ENCODE results near the gene LRRC8C.
"Not testable (repeated sequence)": the region's sequence is repeated elsewhere in the genome, so short reads cannot be mapped to it uniquely, and the experiment has no call there.

LRRC8C gene

DNA sequence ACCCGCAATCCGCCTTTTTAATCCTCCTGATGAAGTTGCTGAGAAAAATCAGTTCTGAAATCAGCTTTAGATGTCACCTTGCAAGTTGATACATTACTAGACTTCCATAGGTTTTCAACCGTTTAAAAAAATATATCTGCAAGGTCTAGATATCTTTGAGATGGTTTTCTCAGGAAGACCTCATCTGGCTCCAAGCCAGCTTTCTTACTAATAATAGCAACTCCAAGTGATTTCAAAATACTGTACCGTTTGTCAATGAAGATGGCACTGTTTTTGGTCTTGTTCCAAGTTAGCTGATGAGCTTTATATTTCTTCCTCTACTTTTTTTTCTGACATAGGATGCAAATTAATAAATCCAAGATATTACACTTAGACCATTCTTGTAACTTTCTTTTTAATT, 40.3 kb downstream of the LRRC8C start:
- DNase-seq, result no peak

GRCh38 chr1:89675677-89676076, 42.8 kb downstream of the LRRC8C start:
- no peak for DNase-seq

DNA sequence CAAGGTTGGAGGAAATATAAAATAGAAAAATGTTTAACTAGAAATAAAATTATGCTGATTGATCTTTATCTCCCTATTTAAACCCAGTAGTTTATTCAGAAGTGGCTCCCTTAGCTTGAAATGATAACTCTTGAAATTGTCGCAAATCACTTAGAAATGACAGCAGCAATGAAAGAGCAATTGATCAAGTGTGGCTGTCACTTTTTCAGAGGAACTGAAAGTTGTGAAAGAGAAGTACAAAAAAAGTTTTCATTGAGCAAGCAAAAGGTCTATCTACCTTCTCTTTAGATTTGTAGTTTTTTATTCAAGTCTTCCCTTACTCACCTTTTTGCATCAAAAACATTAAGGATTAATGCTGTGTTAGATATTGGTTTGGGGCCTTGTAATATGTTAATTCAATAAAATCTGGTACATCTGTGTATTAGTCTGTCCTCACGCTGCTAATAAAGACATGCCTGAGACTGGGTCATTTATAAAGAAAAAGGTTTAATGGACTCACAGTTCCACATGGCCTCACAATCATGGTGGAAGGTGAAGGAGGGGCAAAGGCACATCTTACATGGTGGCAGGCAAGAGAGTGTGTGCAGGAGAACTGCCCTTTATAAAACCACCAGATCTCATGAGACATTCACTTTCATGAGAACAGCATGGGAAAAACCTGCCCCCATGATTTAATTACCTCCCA, 48.3 kb downstream of the LRRC8C start:
- no peak for DNase-seq

GRCh38 chr1:89682611-89683010, 49.7 kb downstream of the LRRC8C start:
- no peak for DNase-seq

DNA sequence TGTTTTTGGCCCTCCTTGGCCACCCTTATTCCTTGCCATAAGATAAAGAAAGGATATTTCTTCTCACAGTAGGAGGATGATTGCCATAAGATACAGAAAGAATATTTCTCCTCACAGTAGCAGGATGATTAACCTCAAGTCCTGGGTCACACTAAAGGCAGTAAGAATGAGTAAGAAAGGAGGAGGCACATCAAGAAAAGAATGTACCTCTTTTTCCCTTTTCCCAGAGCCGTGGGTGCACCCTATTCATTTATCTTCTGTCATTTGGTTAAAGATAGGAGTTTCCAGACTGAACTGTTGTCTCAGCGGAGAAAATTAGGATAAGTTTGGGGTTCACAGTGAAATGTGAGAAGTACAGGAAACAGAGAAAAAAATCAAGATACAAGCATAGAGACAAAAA, 52.5 kb downstream of the LRRC8C start:
- DNase-seq, result no peak

DNA sequence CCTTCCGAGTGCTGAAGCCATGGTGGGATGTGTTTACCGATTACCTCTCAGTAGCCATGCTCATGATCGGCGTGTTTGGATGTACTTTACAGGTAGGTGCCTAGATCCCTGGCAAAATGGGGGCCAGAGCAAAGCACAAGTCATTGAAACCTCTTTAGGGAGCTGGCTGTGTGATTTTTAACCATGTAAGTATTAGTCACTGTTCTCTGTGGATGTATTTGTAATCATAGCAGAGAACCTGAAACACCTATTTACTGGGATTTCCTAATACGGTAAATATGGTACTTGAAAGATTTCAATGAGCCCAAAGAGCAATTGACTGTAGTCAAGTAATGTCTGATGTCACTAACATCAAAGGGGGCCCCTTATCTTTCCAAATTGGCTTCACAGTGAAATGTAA, 53.6 kb downstream of the LRRC8C start:
- DNase-seq, result no peak

DNA sequence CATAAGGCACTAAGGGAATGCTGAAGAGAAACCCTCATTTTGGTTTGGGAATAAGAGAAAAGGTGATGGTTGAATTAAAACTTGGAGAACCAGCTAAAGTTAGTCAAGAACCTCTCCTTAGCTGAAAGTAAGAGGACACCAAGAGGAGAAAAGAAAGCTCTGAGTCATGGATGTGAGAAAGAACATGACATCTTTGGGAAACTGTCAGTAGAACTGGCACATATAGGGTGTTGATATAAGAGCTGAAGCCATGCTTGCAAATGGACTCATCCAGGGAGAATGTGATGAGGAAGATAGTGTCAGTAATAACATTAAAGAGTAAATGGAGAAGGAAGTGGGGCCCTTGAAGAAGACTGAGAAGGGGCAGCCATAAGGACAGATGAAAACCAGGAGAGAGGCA, 54.3 kb downstream of the LRRC8C start:
- no peak for DNase-seq

DNA sequence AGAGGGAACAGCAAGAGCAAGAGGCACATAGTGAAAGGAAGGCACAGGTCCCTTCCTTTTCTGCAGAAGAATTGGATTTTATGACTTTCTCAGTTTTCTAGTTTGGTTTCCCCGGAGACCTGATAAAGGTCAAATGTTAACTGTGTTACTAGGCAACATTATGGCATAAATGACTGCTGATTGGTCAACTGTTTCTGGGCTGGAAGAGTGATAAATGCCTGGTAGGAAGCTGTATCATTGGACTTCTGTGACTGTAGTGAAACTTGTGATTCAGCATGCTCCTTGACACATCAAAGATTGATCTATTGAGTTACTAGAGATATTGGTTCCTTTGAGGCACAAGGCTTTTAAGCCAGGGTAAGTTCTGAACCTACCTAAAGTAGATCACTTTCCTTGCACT, 55.7 kb downstream of the LRRC8C start:
- DNase-seq, result no peak

GRCh38 chr1:89689234-89689633, 56.3 kb downstream of the LRRC8C start:
- DNase-seq, result no peak

DNA sequence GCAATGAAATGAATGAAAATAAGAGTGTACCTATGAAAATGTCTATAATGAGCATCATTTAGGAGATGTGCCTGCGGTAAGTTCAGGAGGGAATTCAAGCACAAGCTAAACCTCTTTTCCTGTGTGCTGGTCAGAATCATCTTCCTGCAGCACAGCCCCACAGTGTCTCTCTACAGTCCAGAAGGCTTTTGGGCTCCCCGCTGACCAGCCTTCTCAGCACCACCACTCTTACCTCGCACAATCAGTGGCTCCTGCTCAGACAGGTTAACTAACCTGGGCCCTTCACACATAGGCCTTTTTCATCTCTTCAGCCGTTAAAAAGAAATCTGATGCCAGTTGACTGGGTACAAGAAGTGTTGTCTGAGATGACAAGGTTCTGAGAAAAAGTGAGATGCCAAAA, 57.7 kb downstream of the LRRC8C start:
- DNase-seq, result no peak

GRCh38 chr1:89692601-89693521, 59.9 kb downstream of the LRRC8C start:
- no peak for DNase-seq

DNA sequence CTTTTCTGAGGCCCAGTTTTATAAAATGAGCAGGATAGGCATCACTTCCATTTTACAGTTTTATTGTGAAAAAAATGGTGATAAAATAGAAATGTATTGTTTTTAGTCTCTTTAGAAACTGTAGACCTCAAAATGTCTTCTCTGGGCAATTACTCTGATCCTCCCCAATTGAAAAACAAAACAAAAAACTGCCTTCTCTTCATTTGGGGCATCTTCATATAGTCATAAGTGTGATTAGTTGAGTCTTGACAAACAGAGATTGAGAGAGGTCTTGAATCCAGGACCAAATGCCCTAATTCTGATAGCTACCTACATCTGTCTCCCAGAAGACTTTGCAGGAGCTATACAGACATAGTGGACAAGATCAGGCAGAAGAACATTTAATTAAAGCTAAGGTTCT, 62.9 kb downstream of the LRRC8C start:
- DNase-seq, result no peak

- no peak for DNase-seq
Measured at GRCh38 chr1:89697383-89697782, 64.5 kb downstream of the LRRC8C start.

DNA sequence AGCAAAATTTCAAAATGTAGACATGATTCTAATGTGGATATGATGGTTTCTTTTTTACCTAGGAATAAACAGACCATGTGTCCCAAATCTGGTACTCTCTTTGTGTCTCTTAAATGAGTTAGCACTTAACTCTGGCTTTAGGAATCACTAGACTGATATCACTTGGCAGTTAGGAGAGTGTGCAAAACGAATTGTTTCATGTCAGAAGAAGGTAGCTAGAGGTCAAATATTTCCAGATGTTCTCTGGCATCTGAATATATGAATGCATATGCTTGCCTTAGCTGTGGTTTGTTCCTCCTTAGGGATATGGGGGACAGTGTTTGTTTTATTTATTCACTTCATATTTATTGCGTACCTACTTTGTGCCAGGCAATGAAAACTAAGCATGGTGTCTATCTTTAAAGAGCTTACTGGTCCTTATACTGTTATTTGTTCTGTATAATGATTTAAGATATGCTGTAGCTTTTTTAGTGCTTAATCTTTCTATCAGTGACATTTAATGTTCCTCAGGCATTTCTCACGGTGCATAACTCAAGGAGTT, 65.2 kb downstream of the LRRC8C start:
- DNase-seq, result no peak

DNA sequence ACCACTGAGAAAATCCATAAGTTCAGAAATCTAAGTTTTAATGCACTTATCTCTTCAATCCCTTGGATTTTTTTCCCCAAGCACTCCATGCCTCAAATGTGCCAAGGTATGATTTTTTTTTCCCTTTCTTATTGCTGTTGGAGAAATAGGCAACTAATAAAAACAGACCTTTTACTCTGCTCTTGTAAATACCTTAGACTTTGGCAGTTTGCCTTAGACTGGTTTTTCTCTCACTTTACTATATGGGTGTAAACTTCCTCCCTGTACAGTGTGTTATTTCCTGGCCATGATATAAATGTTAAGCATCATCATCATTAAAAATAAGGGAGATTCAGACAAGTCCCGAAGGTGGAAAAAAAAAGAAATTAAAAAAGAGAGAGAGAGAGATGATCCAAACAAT, 65.7 kb downstream of the LRRC8C start:
- peak; percentile 50 for DNase-seq

GRCh38 chr1:89699451-89699986, 66.6 kb downstream of the LRRC8C start:
- peak; percentile 31 for DNase-seq

GRCh38 chr1:89701746-89702241, 68.9 kb downstream of the LRRC8C start:
- no peak for DNase-seq

- DNase-seq, result no peak
Measured at GRCh38 chr1:89702520-89703045, 69.7 kb downstream of the LRRC8C start.

DNA sequence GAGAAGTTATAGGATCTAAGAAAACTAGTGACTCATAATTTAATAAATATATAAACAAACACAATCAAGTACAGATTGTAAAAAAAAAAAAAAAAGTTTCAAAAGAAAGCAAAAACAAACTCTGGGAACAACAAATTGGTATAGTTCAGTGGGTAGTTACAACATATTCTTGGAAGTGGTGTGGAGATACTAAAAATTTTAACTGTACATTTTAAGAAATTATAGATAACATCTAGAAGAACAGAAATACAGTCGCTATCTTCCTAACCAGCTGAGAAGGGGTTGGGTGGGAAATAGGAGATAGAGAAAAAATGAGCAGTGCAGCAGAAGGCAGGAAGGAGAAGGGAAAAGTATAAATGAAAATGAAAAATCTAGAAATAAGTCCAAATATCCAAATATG, 70.5 kb downstream of the LRRC8C start:
- no peak for DNase-seq

GRCh38 chr1:89704014-89704413, 71.1 kb downstream of the LRRC8C start:
- no peak for DNase-seq

DNA sequence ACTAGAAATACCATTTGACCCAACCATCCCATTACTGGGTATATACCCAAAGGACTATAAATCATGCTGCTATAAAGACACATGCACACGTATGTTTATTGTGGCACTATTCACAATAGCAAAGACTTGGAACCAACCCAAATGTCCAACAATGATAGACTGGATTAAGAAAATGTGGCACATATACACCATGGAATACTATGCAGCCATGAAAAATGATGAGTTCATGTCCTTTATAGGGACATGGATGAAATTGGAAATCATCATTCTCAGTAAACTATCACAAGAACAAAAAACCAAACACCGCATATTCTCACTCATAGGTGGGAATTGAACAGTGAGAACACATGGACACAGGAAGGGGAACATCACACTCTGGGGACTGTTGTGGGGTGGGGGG, 72.0 kb downstream of the LRRC8C start:
- DNase-seq, result not testable (repeated sequence)

GRCh38 chr1:89705901-89706699, 73.2 kb downstream of the LRRC8C start:
- DNase-seq, result no peak

DNA sequence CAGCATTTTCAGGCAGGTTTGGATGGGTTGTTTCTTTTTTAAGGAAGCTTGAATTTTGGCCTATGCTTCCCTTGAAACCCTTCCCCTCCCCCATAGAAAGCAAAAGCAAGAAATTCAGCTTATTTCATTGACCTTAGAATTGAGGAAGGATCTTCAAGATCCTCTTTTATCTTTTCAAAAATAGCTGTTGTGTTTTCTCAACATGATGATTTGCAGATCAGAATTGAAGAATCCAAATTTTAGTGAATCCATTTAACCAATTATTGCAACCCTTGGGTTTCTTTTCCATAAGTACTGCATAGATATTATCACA, 73.7 kb downstream of the LRRC8C start:
- no peak for DNase-seq

Data from CD4-positive, alpha-beta T cell treated with Interleukin-12 subunit alpha and Interleukin-12 subunit beta, for 1 hour (primary cell).